B cell (primary cell): ENCODE results near the gene EPB41L1. TPM values are rescaled to one million over a fixed set of nuclear protein-coding genes. Genes with fewer than 3 reads are reported as not detected.

Experiments
- ATAC-seq: fragments of 200-7000 bp; cut with Tn5 transposase; one replicate; pipeline ENCODE4 v1.10.0; 2021; ENCODE audit warnings: low read depth, mild to moderate bottlenecking, moderate number of reproducible peaks, moderate library complexity
- CTCF ChIA-PET: fragments of 350-600 bp; sonication (Branson Sonifier 250); formaldehyde crosslinking; loops from one replicate; lab custom pipeline; 2021; ENCODE audit warnings: antibody characterized with exemption, inconsistent platforms; lab: Charles Lee
- POLR2A ChIA-PET: fragments of 350-600 bp; sonication (Branson Sonifier 250); formaldehyde crosslinking; loops from one replicate; lab custom pipeline; 2021; ENCODE audit warnings: antibody characterized with exemption; lab: Charles Lee
- DNase-seq: peaks from one replicate; pipeline ENCODE4 v3.0.0; 2013
- H2AFZ ChIP-seq: 2 replicates; pipeline ENCODE4 v1.6.1; 2012; ENCODE audit warnings: mild to moderate bottlenecking, low read depth, low read length; ENCODE audit not compliant: insufficient read depth, poor library complexity, severe bottlenecking
- H3K27ac ChIP-seq, 2 donors: 1 replicate in 1 of 2; 2 replicates in 1 of 2; pipeline ENCODE4 v1.5.1; 2012 to 2013; ENCODE audit warnings: low read length in 2 of 2, mild to moderate bottlenecking in 2 of 2, moderate library complexity in 1 of 2
- H3K27me3 ChIP-seq, 4 experiments: fragments of 200-600 bp in 1 of 4; sonication (generic) in 1 of 4; replicated peaks in 1 of 4; 1 replicate in 2 of 4; 2 replicates in 2 of 4; pipeline versions ENCODE4 v1.6.1 to v1.7.0; 2013 to 2016; ENCODE audit warnings: low read length in 3 of 4, mild to moderate bottlenecking in 2 of 4, mixed read lengths in 1 of 4, moderate library complexity in 1 of 4; ENCODE audit not compliant: insufficient read depth in 4 of 4, control insufficient read depth in 3 of 4; ENCODE audit errors: control extremely low read depth in 1 of 4
- H3K36me3 ChIP-seq, 2 experiments: replicated peaks in 1 of 2; 1 replicate in 1 of 2; 2 replicates in 1 of 2; pipeline versions ENCODE4 v1.6.1 to v1.7.1; 2013; ENCODE audit warnings: low read length in 1 of 2; ENCODE audit not compliant: insufficient read depth in 2 of 2, control insufficient read depth in 1 of 2; ENCODE audit errors: control extremely low read depth in 1 of 2, extremely low read depth in 1 of 2
- H3K4me1 ChIP-seq, 2 donors: fragments of 200-600 bp in 1 of 2; sonication (generic) in 1 of 2; 1 replicate in 1 of 2; 2 replicates in 1 of 2; pipeline versions ENCODE4 v1.5.1 to v1.6.1; 2013 to 2017; ENCODE audit warnings: low read length in 2 of 2; ENCODE audit not compliant: control insufficient read depth in 2 of 2, insufficient read depth in 2 of 2
- H3K4me2 ChIP-seq: replicated peaks from 2 replicates; pipeline ENCODE3; 2012; ENCODE audit warnings: mild to moderate bottlenecking, low read depth, low read length; ENCODE audit not compliant: poor library complexity, severe bottlenecking
- H3K4me3 ChIP-seq, 5 experiments: fragments of 200-600 bp in 1 of 5; sonication (generic) in 1 of 5; 1 replicate in 3 of 5; 2 replicates in 2 of 5; pipeline versions ENCODE4 v1.5.1 to v1.7.0; 2011 to 2016; ENCODE audit warnings: low read length in 4 of 5, mild to moderate bottlenecking in 4 of 5, low read depth in 2 of 5, control low read depth in 1 of 5, moderate library complexity in 1 of 5; ENCODE audit not compliant: insufficient read depth in 1 of 5; ENCODE audit errors: control extremely low read depth in 1 of 5, extremely low read depth in 1 of 5
- H3K79me2 ChIP-seq: fragments of 200-600 bp; sonication (generic); one replicate; pipeline ENCODE4 v1.6.0; 2016; ENCODE audit warnings: low read length; ENCODE audit not compliant: control insufficient read depth, insufficient read depth
- H3K9ac ChIP-seq: fragments of 200-600 bp; sonication (generic); 2 replicates; pipeline ENCODE4 v1.6.1; 2017; ENCODE audit warnings: mild to moderate bottlenecking, low read length, moderate library complexity
- H3K9me3 ChIP-seq, 3 donors: one replicate each; pipeline versions ENCODE4 v1.6.1 to v1.7.1; 2013; ENCODE audit warnings: low read length in 2 of 3; ENCODE audit not compliant: control insufficient read depth in 2 of 3, insufficient read depth in 1 of 3; ENCODE audit errors: control extremely low read depth in 1 of 3
- H4K20me1 ChIP-seq: 2 replicates; pipeline ENCODE4 v1.6.0; 2012; ENCODE audit warnings: mild to moderate bottlenecking, low read length; ENCODE audit not compliant: insufficient read depth, control insufficient read depth, poor library complexity, severe bottlenecking
- H3K27ac Mint-ChIP-seq: one replicate; pipeline ENCODE4 v1.8.0; 2021; ENCODE audit warnings: mixed read lengths
- H3K27me3 Mint-ChIP-seq: one replicate; pipeline ENCODE4 v1.8.0; 2021; ENCODE audit warnings: mixed read lengths
- H3K4me1 Mint-ChIP-seq: one replicate; pipeline ENCODE4 v1.8.0; 2021; ENCODE audit warnings: mixed read lengths
- H3K4me3 Mint-ChIP-seq: one replicate; pipeline ENCODE4 v1.8.0; 2021; ENCODE audit warnings: mixed read lengths
- H3K9me3 Mint-ChIP-seq: one replicate; pipeline ENCODE4 v1.8.0; 2022; ENCODE audit warnings: mixed read lengths; ENCODE audit not compliant: insufficient read depth
- EZH2 ChIP-seq: IDR thresholded peaks from 2 replicates; pipeline ENCODE4 v1.6.1; 2012; ENCODE audit warnings: borderline replicate concordance, low read depth, mild to moderate bottlenecking, moderate library complexity, low read length; ENCODE audit not compliant: insufficient read depth, poor library complexity, severe bottlenecking
- WGBS: methylation state at CpG from one replicate; pipeline ENCODE4 v1.1.5; 2013; ENCODE audit warnings: missing lambda C conversion rate; ENCODE audit not compliant: insufficient coverage; 5-methylcytosine and 5-hydroxymethylcytosine counted together
- intact Hi-C: fragments of 100-400 bp; cut with micrococcal nuclease; formaldehyde crosslinking; loops from one replicate; pipeline ENCODE4 v1.10.0; 2022
- polyA plus RNA-seq: library from polyadenylated mRNA; depleted of rRNA; stranded (reverse); fragments of >200 nt; gene quantifications from 2 replicates; pipeline ENCODE4 v1.2.3, GENCODE V29; 2012
- total RNA-seq, 2 donors: library from RNA; stranded (reverse); fragments of 120-200 nt in 1 of 2; gene quantifications; 1 replicate in 1 of 2; 2 replicates in 1 of 2; pipeline versions ENCODE4 v1.2.3 to v1.2.4, GENCODE V29; 2013 to 2022
- TF ChIP-seq, protein P1 (sequence below): fragments of 200-600 bp; IDR thresholded peaks from one replicate; pipeline ENCODE4 v1.8.0; 2022; ENCODE audit warnings: antibody characterized with exemption, mild to moderate bottlenecking

The EPB41L1 gene
- total and polyA plus RNA-seq, 2 donors (not counting 1 experiment from before 2014, with no cell fraction given), result 0.12 to 1.3 TPM

DNA sequence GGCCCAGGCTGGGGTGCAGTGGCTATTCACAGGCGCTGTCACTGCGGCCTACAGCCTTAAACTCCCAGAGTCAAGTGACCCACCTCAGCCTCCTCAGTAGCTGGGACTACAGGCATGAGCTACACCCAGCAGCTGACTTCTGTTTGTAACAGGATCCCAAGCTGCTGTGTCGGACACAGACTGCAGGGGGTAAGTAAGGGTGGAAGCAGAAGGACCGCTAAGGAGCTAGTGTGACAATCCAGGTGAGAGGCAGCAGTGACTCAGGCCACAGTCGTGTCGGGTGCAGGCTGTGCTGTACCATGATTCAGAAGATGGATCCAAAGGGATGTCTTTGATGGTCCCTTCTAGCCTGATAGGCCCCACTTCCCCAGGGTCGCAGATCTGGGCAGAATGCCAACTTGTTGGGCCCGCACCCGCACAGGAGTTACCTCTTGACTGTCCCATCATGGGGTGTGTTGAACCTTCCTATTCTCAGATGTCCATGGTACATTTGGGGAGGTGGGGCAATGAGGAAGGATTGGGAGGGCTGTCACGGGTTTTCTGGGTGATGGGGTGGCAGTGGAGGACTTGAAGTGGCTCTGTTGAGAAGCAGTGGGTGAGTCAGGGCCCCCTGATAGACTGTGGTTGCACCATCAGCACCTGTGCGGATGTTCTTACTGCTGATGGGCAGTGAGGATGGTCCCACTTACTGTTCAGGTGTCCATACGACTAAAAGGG, 107.0 kb downstream of the EPB41L1 start:
- no peaks in the 10 kb centered on the region for H3K9me3 Mint-ChIP-seq
- H3K27ac Mint-ChIP-seq, result no peak overlapping the region
- Histone ChIP-seq H3K4me1 (no peaks in the 10 kb centered on the region), H3K9me3 (no peaks in the 10 kb centered on the region), H3K36me3 (peaks cover 0 to 5% of the 10 kb centered on the region in 2 experiments), H3K9ac (no peak overlapping the region), H3K4me2 (no peak overlapping the region), H3K27ac (no peak overlapping the region), H2AFZ (no peak overlapping the region), H3K79me2 (no peaks in the 10 kb centered on the region), H4K20me1 (no peaks in the 10 kb centered on the region), H3K4me3 (no peak overlapping the region), H3K27me3 (no peaks in the 10 kb centered on the region)
- ChIA-PET CTCF (no interaction called here), POLR2A (no interaction called here)
- TF ChIP-seq, protein P1, sequence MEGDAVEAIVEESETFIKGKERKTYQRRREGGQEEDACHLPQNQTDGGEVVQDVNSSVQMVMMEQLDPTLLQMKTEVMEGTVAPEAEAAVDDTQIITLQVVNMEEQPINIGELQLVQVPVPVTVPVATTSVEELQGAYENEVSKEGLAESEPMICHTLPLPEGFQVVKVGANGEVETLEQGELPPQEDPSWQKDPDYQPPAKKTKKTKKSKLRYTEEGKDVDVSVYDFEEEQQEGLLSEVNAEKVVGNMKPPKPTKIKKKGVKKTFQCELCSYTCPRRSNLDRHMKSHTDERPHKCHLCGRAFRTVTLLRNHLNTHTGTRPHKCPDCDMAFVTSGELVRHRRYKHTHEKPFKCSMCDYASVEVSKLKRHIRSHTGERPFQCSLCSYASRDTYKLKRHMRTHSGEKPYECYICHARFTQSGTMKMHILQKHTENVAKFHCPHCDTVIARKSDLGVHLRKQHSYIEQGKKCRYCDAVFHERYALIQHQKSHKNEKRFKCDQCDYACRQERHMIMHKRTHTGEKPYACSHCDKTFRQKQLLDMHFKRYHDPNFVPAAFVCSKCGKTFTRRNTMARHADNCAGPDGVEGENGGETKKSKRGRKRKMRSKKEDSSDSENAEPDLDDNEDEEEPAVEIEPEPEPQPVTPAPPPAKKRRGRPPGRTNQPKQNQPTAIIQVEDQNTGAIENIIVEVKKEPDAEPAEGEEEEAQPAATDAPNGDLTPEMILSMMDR, result no peak
- TF ChIP-seq EZH2, result no peak
- WGBS, result 94% methylated on average over 11 of the region's 12 CpGs
- H3K27me3 Mint-ChIP-seq, result no peaks in the 10 kb centered on the region
- DNase-seq, result no peak
- no peak for ATAC-seq
- no peaks in the 10 kb centered on the region for H3K4me1 Mint-ChIP-seq
- H3K4me3 Mint-ChIP-seq, result no peak overlapping the region
- intact Hi-C loops, result no loop called here

DNA sequence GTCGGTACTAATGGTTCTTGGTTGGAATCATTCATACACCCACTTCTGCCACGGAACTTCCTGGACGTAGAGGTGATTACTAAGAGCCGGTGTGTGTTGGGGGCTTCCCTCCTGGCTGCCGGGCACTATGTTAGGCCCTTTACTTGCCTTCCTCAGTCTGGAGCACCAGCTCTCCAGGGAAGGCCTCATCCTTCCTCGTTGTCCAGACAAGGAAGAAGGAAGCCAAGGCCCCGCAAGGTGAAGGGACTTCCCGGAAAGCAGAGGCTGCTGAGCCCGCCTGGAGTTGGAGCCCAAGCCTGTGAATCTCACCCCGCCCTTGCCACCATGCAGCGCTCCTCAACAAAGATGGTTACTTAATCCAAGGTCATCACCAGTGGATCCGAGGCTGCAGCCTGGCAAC, 107.9 kb downstream of the EPB41L1 start:
- H4K20me1 ChIP-seq, result no peaks in the 10 kb centered on the region
- intact Hi-C loops, result no loop called here
- ATAC-seq, result no peak
- H3K4me2 ChIP-seq, result no peak overlapping the region
- no peaks in the 10 kb centered on the region for H3K27me3 Mint-ChIP-seq
- H2AFZ ChIP-seq, result no peak overlapping the region
- H3K27me3 ChIP-seq, result no peaks in the 10 kb centered on the region
- H3K79me2 ChIP-seq, result no peaks in the 10 kb centered on the region
- H3K36me3 ChIP-seq, result no peaks in the 10 kb centered on the region
- no peaks in the 10 kb centered on the region for H3K9me3 Mint-ChIP-seq
- no peaks in the 10 kb centered on the region for H3K4me1 ChIP-seq
- H3K4me3 Mint-ChIP-seq, result no peak overlapping the region
- no peak overlapping the region for H3K27ac ChIP-seq
- TF ChIP-seq, protein P1, result no peak
- TF ChIP-seq EZH2, result no peak
- WGBS, result 88% methylated on average over 11 of the region's 12 CpGs
- H3K27ac Mint-ChIP-seq, result no peak overlapping the region
- H3K4me3 ChIP-seq, result no peak overlapping the region
- H3K4me1 Mint-ChIP-seq, result no peaks in the 10 kb centered on the region
- CTCF ChIA-PET, result no interaction called here
- no peaks in the 10 kb centered on the region for H3K9me3 ChIP-seq
- POLR2A ChIA-PET, result no interaction called here
- H3K9ac ChIP-seq, result no peak overlapping the region
- no peak for DNase-seq
